Sigmoid colon (tissue), 7 donors: ENCODE data around the gene TSEN2. TPM values are rescaled to one million over a fixed set of nuclear protein-coding genes. Genes with fewer than 3 reads are reported as not detected.
A peak's percentile ranks its signal among the peaks of the same experiment; 100 is the strongest.
"Not testable (repeated sequence)": the region's sequence is repeated elsewhere in the genome, so short reads cannot be mapped to it uniquely, and the experiment has no call there.

Experiments
- DNase-seq: peaks from one replicate; pipeline ENCODE4 v3.0.0-alpha.2; 2019
- H3K27ac ChIP-seq, 4 donors: fragments of 200-600 bp; sonication (generic); one replicate each; pipeline ENCODE4 v1.5.1; 2016 to 2019; ENCODE audit warnings: mild to moderate bottlenecking in 1 of 4
- H3K27me3 ChIP-seq, 3 donors: fragments of 200-600 bp; sonication (generic); one replicate each; pipeline ENCODE4 v1.5.1; 2019; ENCODE audit warnings: mild to moderate bottlenecking in 1 of 3
- H3K36me3 ChIP-seq, 4 donors: fragments of 200-600 bp; sonication (generic); one replicate each; pipeline ENCODE4 v1.5.1; 2016 to 2019
- H3K4me1 ChIP-seq, 4 donors: fragments of 200-600 bp; sonication (generic); one replicate each; pipeline ENCODE4 v1.5.1; 2017 to 2019
- H3K4me3 ChIP-seq, 4 donors: fragments of 200-600 bp; sonication (generic); one replicate each; pipeline ENCODE4 v1.5.1; 2017 to 2019; ENCODE audit warnings: mild to moderate bottlenecking in 2 of 4, moderate library complexity in 1 of 4
- H3K9me3 ChIP-seq, 4 donors: fragments of 200-600 bp in 3 of 4; sonication (generic) in 3 of 4; one replicate each; pipeline versions ENCODE4 v1.5.1 to v1.6.1; 2013 to 2019
- CTCF ChIP-seq, 4 experiments: fragments of 450-650 bp in 3 of 4; fragments of 200-600 bp in 1 of 4; IDR thresholded peaks; one replicate each; pipeline ENCODE4 v1.5.1; 2016 to 2019; ENCODE audit warnings: antibody characterized with exemption in 4 of 4, mild to moderate bottlenecking in 3 of 4, moderate library complexity in 2 of 4
- EP300 ChIP-seq, 4 donors: sonication (generic); formaldehyde crosslinking; IDR thresholded peaks; one replicate each; pipeline ENCODE4 v1.6.1; 2017; ENCODE audit warnings: antibody characterized with exemption in 4 of 4
- POLR2A ChIP-seq, 2 donors: fragments of 450-650 bp; IDR thresholded peaks; one replicate each; pipeline ENCODE4 v1.6.1; 2016; ENCODE audit warnings: antibody characterized with exemption in 2 of 2, mild to moderate bottlenecking in 2 of 2, moderate library complexity in 2 of 2
- POLR2AphosphoS5 ChIP-seq, 4 donors: sonication (generic); formaldehyde crosslinking; IDR thresholded peaks; one replicate each; pipeline ENCODE4 v1.6.1; 2017; ENCODE audit warnings: antibody characterized with exemption in 4 of 4
- WGBS, 2 donors: extraction: QIAGEN DNeasy Blood & Tissue Kit; methylation state at CpG; one replicate each; pipeline ENCODE4 v1.1.7; 2013; 5-methylcytosine and 5-hydroxymethylcytosine counted together
- intact Hi-C: fragments of 100-400 bp; cut with DNase I; formaldehyde crosslinking; loops from one replicate; pipeline ENCODE4 v1.15.1; 2023
- polyA plus RNA-seq, 3 donors: library from polyadenylated mRNA; stranded (reverse); fragments of 200-250 nt; gene quantifications; one replicate each; pipeline ENCODE4 v1.2.3, GENCODE V29; 2013
- total RNA-seq, 4 donors: library from RNA; depleted of rRNA; stranded (reverse); fragments of >200 nt; gene quantifications; one replicate each; pipeline ENCODE4 v1.1.0, GENCODE V29; 2016
- donor health status: healthy with polysubstance abuse.
- donor health status: Bipolar disorder and iron deficiency.
- donor health status: healthy.

Gene TSEN2
- total and polyA plus RNA-seq, 7 donors: 4.2 to 23.0 (median 16.1) TPM

- DNase-seq: peak; percentile 48
- H3K9me3 ChIP-seq: no peaks in the 10 kb centered on the region
- H3K27me3 ChIP-seq: no peaks in the 10 kb centered on the region
- H3K4me1 ChIP-seq: no peaks in the 10 kb centered on the region
- no peaks in the 10 kb centered on the region for H3K36me3 ChIP-seq
- no peak for TF ChIP-seq EP300 (IDR thresholded peaks at IDR 0.05)
- no peak for TF ChIP-seq CTCF (IDR thresholded peaks at IDR 0.05)
- TF ChIP-seq POLR2A (IDR thresholded peaks at IDR 0.05): no peak
- no peak for TF ChIP-seq POLR2AphosphoS5 (IDR thresholded peaks at IDR 0.05)
- H3K4me3 ChIP-seq: no peak overlapping the region
- 96% methylated on average over 6 of the region's 6 CpGs for WGBS, 2 donors
- intact Hi-C loops: no loop called here
- no peak overlapping the region for H3K27ac ChIP-seq
These were observed 16.0 kb upstream of the TSEN2 start for GRCh38 chr3:12468276-12468675.

- Histone ChIP-seq H3K27me3 (no peaks in the 10 kb centered on the region), H3K36me3 (no peaks in the 10 kb centered on the region), H3K4me1 (no peaks in the 10 kb centered on the region), H3K9me3 (no peaks in the 10 kb centered on the region), H3K4me3 (no peak overlapping the region), H3K27ac (no peak overlapping the region)
- intact Hi-C loops: no loop called here
- TF ChIP-seq EP300 (IDR thresholded peaks at IDR 0.05) (no peak), CTCF (IDR thresholded peaks at IDR 0.05) (no peak), POLR2A (IDR thresholded peaks at IDR 0.05) (no peak), POLR2AphosphoS5 (IDR thresholded peaks at IDR 0.05) (no peak)
- WGBS, 2 donors: 49 to 67% methylated on average over 2 of the region's 2 CpGs
- DNase-seq: no peak
These were observed 15.5 kb upstream of the TSEN2 start for GRCh38 chr3:12468757-12469156.

DNA sequence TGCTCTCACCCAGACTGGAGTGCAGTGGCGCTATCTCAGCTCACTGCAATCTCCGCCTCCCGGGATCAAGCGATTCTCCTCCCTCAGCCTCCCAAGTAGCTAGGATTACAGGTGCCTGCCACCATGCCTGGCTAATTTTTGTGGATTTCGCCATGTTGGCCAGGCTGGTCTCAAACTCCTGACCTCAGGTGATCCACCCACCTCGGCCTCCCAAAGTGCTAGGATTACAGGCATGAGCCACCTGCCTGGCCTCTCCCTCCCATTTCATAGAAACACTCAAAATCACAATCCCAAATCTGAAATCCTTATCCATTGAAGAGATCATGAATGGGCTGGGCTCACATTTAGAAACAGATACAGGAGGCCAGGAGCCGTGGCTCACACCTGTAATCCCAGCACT is 15.1 kb upstream of the TSEN2 start:
- H3K27ac ChIP-seq, H3K4me1 ChIP-seq, H3K36me3 ChIP-seq, H3K4me3 ChIP-seq, intact Hi-C loops, DNase-seq, H3K27me3 ChIP-seq, H3K9me3 ChIP-seq: not testable (repeated sequence)
- 83 to 96% methylated on average over 7 of the region's 7 CpGs for WGBS, 2 donors

DNA sequence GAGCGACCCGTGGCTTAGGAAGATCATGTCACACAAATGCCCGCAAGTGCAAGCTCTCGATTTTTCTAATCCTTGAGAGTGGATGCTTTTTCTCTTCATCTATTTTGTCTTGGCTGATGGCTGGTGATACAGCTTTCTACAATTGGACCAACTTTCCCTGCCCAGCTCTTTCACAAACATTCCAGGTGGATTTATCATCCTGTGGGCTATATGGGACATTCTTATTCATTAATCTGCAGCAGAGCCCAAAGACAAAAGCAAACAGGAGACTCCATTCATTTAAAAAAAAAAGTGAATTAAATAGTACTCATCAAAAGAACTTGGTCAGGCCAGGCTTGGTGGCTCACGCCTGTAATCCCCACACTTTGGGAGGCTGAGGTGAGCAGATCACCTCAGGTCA is 14.2 kb upstream of the TSEN2 start:
- Histone ChIP-seq H3K27me3 (no peaks in the 10 kb centered on the region), H3K4me1 (no peaks in the 10 kb centered on the region), H3K27ac (no peak overlapping the region), H3K9me3 (no peaks in the 10 kb centered on the region), H3K36me3 (no peaks in the 10 kb centered on the region), H3K4me3 (no peak overlapping the region)
- 95 to 97% methylated on average over 5 of the region's 5 CpGs for WGBS, 2 donors
- no peak for DNase-seq
- TF ChIP-seq POLR2AphosphoS5 (IDR thresholded peaks at IDR 0.05) (no peak), EP300 (IDR thresholded peaks at IDR 0.05) (no peak), CTCF (IDR thresholded peaks at IDR 0.05) (no peak), POLR2A (IDR thresholded peaks at IDR 0.05) (no peak)
- intact Hi-C loops: no loop called here

GRCh38 chr3:12470680-12471079 is 13.6 kb upstream of the TSEN2 start:
- intact Hi-C loops: no loop called here

More at GRCh38 chr3:12470680-12471079, 13.6 kb upstream of the TSEN2 start:
- no peaks in the 10 kb centered on the region for H3K27me3 ChIP-seq
- 94% methylated on average over 3 of the region's 3 CpGs for WGBS, 2 donors
- no peak overlapping the region for H3K4me3 ChIP-seq
- no peaks in the 10 kb centered on the region for H3K4me1 ChIP-seq
- TF ChIP-seq EP300 (IDR thresholded peaks at IDR 0.05): no peak
- no peak for TF ChIP-seq POLR2A (IDR thresholded peaks at IDR 0.05)
- no peak for TF ChIP-seq CTCF (IDR thresholded peaks at IDR 0.05)
- no peak for TF ChIP-seq POLR2AphosphoS5 (IDR thresholded peaks at IDR 0.05)
- DNase-seq: no peak
- H3K27ac ChIP-seq: no peak overlapping the region
- no peaks in the 10 kb centered on the region for H3K36me3 ChIP-seq
- H3K9me3 ChIP-seq: no peaks in the 10 kb centered on the region
